OCI-LY1 (cell line): ENCODE data around the gene PTPRQ.

Experiments used
- CTCF ChIP-seq: fragments of 200-600 bp; sonication (generic), shearing (Covaris generic); IDR thresholded peaks from 2 replicates; pipeline ENCODE4 v1.5.1; 2017; ENCODE audit warnings: mild to moderate bottlenecking, antibody characterized with exemption, low read length, moderate library complexity, mixed read lengths
- EZH2 ChIP-seq: fragments of 200-600 bp; sonication (generic), shearing (Covaris generic); IDR thresholded peaks from 2 replicates; pipeline ENCODE4 v1.8.0; 2017; ENCODE audit warnings: borderline replicate concordance, mixed run types, mild to moderate bottlenecking, antibody characterized with exemption, low read length, moderate library complexity, mixed read lengths

GRCh38 chr12:80513211-80513610 is 69.2 kb downstream of the PTPRQ start:
- TF ChIP-seq CTCF (no peak), EZH2 (no peak)
